SK-N-SH treated with all-trans-retinoic acid at 6 μM for 48 hours (cell line): ENCODE data around the gene PLA2G3.

Experiments used
- ATAC-seq: fragments of 200-7000 bp; cut with Tn5 transposase; 3 replicates; pipeline ENCODE4 v1.9.1; 2020; ENCODE audit warnings: mild to moderate bottlenecking, moderate library complexity
- BACH2 ChIP-seq: fragments of 250-450 bp; sonication (Bioruptor Pico); IDR thresholded peaks from 2 replicates; pipeline ENCODE4 v1.9.0; 2021; ENCODE audit warnings: mild to moderate bottlenecking, borderline replicate concordance
- CREB5 ChIP-seq: fragments of 250-450 bp; sonication (Bioruptor Pico); IDR thresholded peaks from 2 replicates; pipeline ENCODE4 v1.5.1; 2020; ENCODE audit warnings: low read depth, mild to moderate bottlenecking, moderate library complexity
- CSDC2 ChIP-seq: fragments of 250-450 bp; sonication (Bioruptor Pico); IDR thresholded peaks from 2 replicates; pipeline ENCODE4 v1.5.0; 2020; ENCODE audit warnings: mild to moderate bottlenecking, moderate library complexity
- CSRNP3 ChIP-seq: fragments of 250-450 bp; sonication (Bioruptor Pico); IDR thresholded peaks from 2 replicates; pipeline ENCODE4 v1.5.1; 2021; ENCODE audit warnings: mild to moderate bottlenecking, moderate library complexity
- ESRRG ChIP-seq: fragments of 250-450 bp; sonication (Bioruptor Pico); IDR thresholded peaks from 2 replicates; pipeline ENCODE4 v1.6.1; 2021; ENCODE audit warnings: mild to moderate bottlenecking
- GLIS3 ChIP-seq: fragments of 250-450 bp; sonication (Bioruptor Pico); IDR thresholded peaks from 2 replicates; pipeline ENCODE4 v1.5.0; 2020; ENCODE audit warnings: mild to moderate bottlenecking, moderate library complexity
- ISL1 ChIP-seq: fragments of 250-450 bp; sonication (Bioruptor Pico); IDR thresholded peaks from 2 replicates; pipeline ENCODE4 v2.1.2; 2022; ENCODE audit warnings: mild to moderate bottlenecking, moderate library complexity
- OSR1 ChIP-seq: fragments of 250-450 bp; sonication (Bioruptor Pico); IDR thresholded peaks from 2 replicates; pipeline ENCODE4 v1.8.0; 2022; ENCODE audit warnings: moderate library complexity, mild to moderate bottlenecking, inconsistent platforms
- PATZ1 ChIP-seq: fragments of 250-450 bp; sonication (Bioruptor Pico); IDR thresholded peaks from 2 replicates; pipeline ENCODE4 v1.8.0; 2020; ENCODE audit warnings: mild to moderate bottlenecking, moderate library complexity, borderline replicate concordance
- POU6F1 ChIP-seq: fragments of 250-450 bp; sonication (Bioruptor Pico); IDR thresholded peaks from 2 replicates; pipeline ENCODE4 v1.8.0; 2021; ENCODE audit warnings: low read depth, mild to moderate bottlenecking, moderate library complexity, borderline replicate concordance
- PPARA ChIP-seq: fragments of 250-450 bp; sonication (Bioruptor Pico); IDR thresholded peaks from 2 replicates; pipeline ENCODE4 v1.5.0; 2020; ENCODE audit warnings: mild to moderate bottlenecking, borderline replicate concordance
- RARB ChIP-seq: fragments of 250-450 bp; sonication (Bioruptor Pico); IDR thresholded peaks from 2 replicates; pipeline ENCODE4 v1.8.0; 2021; ENCODE audit warnings: mild to moderate bottlenecking, moderate library complexity
- SNAI2 ChIP-seq: fragments of 250-450 bp; sonication (Bioruptor Pico); IDR thresholded peaks from 2 replicates; pipeline ENCODE4 v1.5.0; 2020; ENCODE audit warnings: mild to moderate bottlenecking, moderate library complexity
- TCF4 ChIP-seq: fragments of 250-450 bp; sonication (Bioruptor Pico); IDR thresholded peaks from 2 replicates; pipeline ENCODE4 v1.8.0; 2021; ENCODE audit warnings: mild to moderate bottlenecking, moderate library complexity, borderline replicate concordance
- TOX ChIP-seq: fragments of 250-450 bp; sonication (Bioruptor Pico); IDR thresholded peaks from 2 replicates; pipeline ENCODE4 v1.8.0; 2021; ENCODE audit warnings: mild to moderate bottlenecking, moderate library complexity, borderline replicate concordance
- TSHZ2 ChIP-seq: fragments of 250-450 bp; sonication (Bioruptor Pico); IDR thresholded peaks from 2 replicates; pipeline ENCODE4 v1.5.0; 2020; ENCODE audit warnings: mild to moderate bottlenecking, moderate library complexity
- ZC3H10 ChIP-seq: fragments of 250-450 bp; sonication (Bioruptor Pico); IDR thresholded peaks from 2 replicates; pipeline ENCODE4 v1.5.1; 2021; ENCODE audit warnings: mild to moderate bottlenecking, moderate library complexity
- ZFP3 ChIP-seq: fragments of 250-450 bp; sonication (Bioruptor Pico); IDR thresholded peaks from 2 replicates; pipeline ENCODE4 v1.5.0; 2020; ENCODE audit warnings: mild to moderate bottlenecking, moderate library complexity
- ZFP30 ChIP-seq: fragments of 450-650 bp; formaldehyde crosslinking; IDR thresholded peaks from 2 replicates; pipeline ENCODE4 v1.5.0; 2022; ENCODE audit warnings: mild to moderate bottlenecking, moderate library complexity
- ZNF565 ChIP-seq: fragments of 450-650 bp; formaldehyde crosslinking; conservative IDR thresholded peaks from 2 replicates; pipeline ENCODE4 v1.5.0; 2020; ENCODE audit warnings: low read depth, mild to moderate bottlenecking, moderate library complexity
- ZNF70 ChIP-seq: fragments of 450-650 bp; formaldehyde crosslinking; IDR thresholded peaks from 2 replicates; pipeline ENCODE4 v1.5.0; 2020; ENCODE audit warnings: mild to moderate bottlenecking, moderate library complexity
- ZNF8 ChIP-seq: fragments of 450-650 bp; formaldehyde crosslinking; IDR thresholded peaks from 2 replicates; pipeline ENCODE4 v1.5.0; 2020; ENCODE audit warnings: mild to moderate bottlenecking, moderate library complexity

PLA2G3 gene

GRCh38 chr22:31122196-31122531 lies 18.1 kb downstream of the PLA2G3 start:
- no peak for ATAC-seq
- TF ChIP-seq PPARA (CRISPR knock-in tag) (no peak), GLIS3 (no peak), ZFP3 (CRISPR knock-in tag) (no peak), TOX (no peak), ZNF70 (CRISPR knock-in tag) (no peak), ZNF565 (CRISPR knock-in tag) (no peak), SNAI2 (CRISPR knock-in tag) (no peak), POU6F1 (CRISPR knock-in tag) (no peak), ZFP30 (CRISPR knock-in tag) (no peak), ZC3H10 (CRISPR knock-in tag) (no peak), PATZ1 (no peak), TSHZ2 (CRISPR knock-in tag) (no peak), ZNF8 (CRISPR knock-in tag) (no peak), ESRRG (no peak), OSR1 (no peak), RARB (no peak), CREB5 (no peak), TCF4 (CRISPR knock-in tag) (no peak), CSDC2 (CRISPR knock-in tag) (no peak)
- TF ChIP-seq, all 23 proteins: peak for 0

GRCh38 chr22:31121403-31121802 lies 18.9 kb downstream of the PLA2G3 start:
- TF ChIP-seq POU6F1 (CRISPR knock-in tag) (no peak), ESRRG (no peak), ZNF8 (CRISPR knock-in tag) (no peak), TSHZ2 (CRISPR knock-in tag) (no peak), ZFP30 (CRISPR knock-in tag) (no peak), PPARA (CRISPR knock-in tag) (no peak), BACH2 (CRISPR knock-in tag) (no peak), RARB (no peak), SNAI2 (CRISPR knock-in tag) (no peak), GLIS3 (no peak), OSR1 (no peak), CSRNP3 (CRISPR knock-in tag) (no peak), CREB5 (no peak), PATZ1 (no peak), ISL1 (CRISPR knock-in tag) (no peak)
- no peak for ATAC-seq
